Measurements from ENCODE around the gene DNAAF1.

DNA sequence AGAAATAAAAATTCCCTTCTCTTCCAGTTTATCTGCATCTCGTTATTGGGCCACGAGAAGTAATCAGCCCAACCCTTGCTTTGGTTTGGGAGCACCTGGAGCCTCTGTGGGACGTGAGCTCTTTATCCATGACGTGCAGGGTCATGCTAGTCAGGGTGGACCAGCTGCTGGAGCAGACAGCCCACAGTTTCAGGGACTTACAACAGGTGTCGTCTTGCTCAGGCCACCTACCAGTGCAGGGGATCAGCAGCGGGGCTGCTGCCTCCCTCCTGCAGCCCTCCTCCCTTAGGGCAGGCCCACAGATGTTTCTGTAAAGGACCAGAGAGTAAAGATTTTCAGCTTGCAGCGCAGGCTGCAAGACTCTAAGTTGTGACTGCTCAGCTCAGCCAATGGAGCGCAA is 62.8 kb downstream of the DNAAF1 start:
- TF ChIP-seq CTCF (IDR thresholded peaks at IDR 0.05) = no peak
- no peak for TF ChIP-seq POLR2A (IDR thresholded peaks at IDR 0.05)
